Right atrium auricular region (tissue), 2 donors: ENCODE measurements around the gene SYNM. TPM values are rescaled to one million over a fixed set of nuclear protein-coding genes. Genes with fewer than 3 reads are reported as not detected.
"Not testable (repeated sequence)": the region's sequence is repeated elsewhere in the genome, so short reads cannot be mapped to it uniquely, and the experiment has no call there.

ENCODE experiments used
- DNase-seq: peaks from one replicate; pipeline ENCODE4 v3.0.0-alpha.2; 2019; ENCODE audit warnings: low spot score
- H3K27ac ChIP-seq, 2 donors: fragments of 200-600 bp; sonication (generic); 1 replicate in 1 of 2; 2 replicates in 1 of 2; pipeline ENCODE4 v1.5.1; 2016 to 2019
- H3K27me3 ChIP-seq, 2 donors: fragments of 200-600 bp; sonication (generic); one replicate each; pipeline versions ENCODE4 v1.5.1 to v1.6.0; 2017 to 2019
- H3K36me3 ChIP-seq: fragments of 200-600 bp; sonication (generic); one replicate; pipeline ENCODE4 v1.5.1; 2016
- H3K4me1 ChIP-seq, 2 donors: fragments of 200-600 bp; sonication (generic); one replicate each; pipeline versions ENCODE4 v1.5.1 to v1.6.0; 2017 to 2019
- H3K4me3 ChIP-seq, 2 donors: fragments of 200-600 bp; sonication (generic); 1 replicate in 1 of 2; 2 replicates in 1 of 2; pipeline ENCODE4 v1.5.1; 2017 to 2019; ENCODE audit warnings: mild to moderate bottlenecking in 1 of 2, moderate library complexity in 1 of 2
- H3K9me3 ChIP-seq, 2 donors: fragments of 200-600 bp; sonication (generic); one replicate each; pipeline ENCODE4 v1.5.1; 2019
- total RNA-seq, 2 donors: library from RNA; depleted of rRNA; stranded (reverse); fragments of >200 nt; gene quantifications; one replicate each; pipeline ENCODE4 v1.1.0, GENCODE V29; 2016
- TF ChIP-seq, protein P1 (sequence below), 2 donors: fragments of 200-600 bp; sonication (generic); IDR thresholded peaks; one replicate each; pipeline ENCODE4 v1.5.1; 2019; ENCODE audit warnings: antibody characterized with exemption in 2 of 2

Gene SYNM
- total RNA-seq, 2 donors from 2014 or later: 211 to 258 TPM

DNA sequence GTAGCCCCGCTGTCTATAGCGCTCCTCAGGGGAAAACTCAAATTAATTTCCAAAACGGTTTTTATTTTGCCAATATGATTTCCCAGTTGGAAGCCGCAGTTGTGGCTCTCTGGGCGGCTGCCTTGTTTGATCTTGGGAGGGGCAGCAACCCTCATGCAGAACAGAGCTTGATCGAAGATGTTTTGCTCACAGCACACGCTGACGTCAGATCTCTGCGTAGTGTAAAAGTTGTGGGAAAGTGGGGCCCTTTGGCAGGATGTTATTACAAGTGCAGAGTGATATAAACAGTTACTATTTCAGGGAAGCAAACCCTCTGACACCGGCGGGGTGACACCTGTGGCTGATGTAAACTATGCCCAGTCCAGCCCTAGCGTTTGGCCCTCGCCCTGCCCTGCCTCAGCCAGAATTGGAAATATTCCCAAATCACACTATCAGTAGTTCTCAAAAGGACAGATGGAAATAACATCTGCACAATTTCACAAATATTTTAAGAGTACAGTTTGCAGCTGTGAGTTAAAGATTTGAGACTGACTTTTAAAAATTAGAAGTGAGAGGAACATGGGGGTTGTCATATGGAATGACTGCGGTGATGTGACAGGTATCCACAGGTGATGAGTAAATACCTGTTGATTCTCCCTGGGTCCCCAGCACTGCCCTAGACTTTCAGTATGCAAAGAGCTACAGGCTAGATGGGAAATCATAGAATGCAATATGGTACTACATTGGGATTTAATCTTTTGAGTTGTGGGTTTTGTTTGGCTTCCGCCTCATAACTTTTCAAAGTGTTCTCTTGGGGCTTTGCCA, 1.7 kb downstream of the SYNM start:
- Histone ChIP-seq H3K4me1 (peaks cover 0 to 51% of the 10 kb centered on the region in 2 donors), H3K27me3 (no peaks in the 10 kb centered on the region), H3K36me3 (peaks cover 23% of the 10 kb centered on the region), H3K4me3 (peak overlapping the region; percentile 71 to 85), H3K9me3 (no peaks in the 10 kb centered on the region), H3K27ac (peak overlapping the region; percentile 92)
- no peak for DNase-seq
- TF ChIP-seq, protein P1, sequence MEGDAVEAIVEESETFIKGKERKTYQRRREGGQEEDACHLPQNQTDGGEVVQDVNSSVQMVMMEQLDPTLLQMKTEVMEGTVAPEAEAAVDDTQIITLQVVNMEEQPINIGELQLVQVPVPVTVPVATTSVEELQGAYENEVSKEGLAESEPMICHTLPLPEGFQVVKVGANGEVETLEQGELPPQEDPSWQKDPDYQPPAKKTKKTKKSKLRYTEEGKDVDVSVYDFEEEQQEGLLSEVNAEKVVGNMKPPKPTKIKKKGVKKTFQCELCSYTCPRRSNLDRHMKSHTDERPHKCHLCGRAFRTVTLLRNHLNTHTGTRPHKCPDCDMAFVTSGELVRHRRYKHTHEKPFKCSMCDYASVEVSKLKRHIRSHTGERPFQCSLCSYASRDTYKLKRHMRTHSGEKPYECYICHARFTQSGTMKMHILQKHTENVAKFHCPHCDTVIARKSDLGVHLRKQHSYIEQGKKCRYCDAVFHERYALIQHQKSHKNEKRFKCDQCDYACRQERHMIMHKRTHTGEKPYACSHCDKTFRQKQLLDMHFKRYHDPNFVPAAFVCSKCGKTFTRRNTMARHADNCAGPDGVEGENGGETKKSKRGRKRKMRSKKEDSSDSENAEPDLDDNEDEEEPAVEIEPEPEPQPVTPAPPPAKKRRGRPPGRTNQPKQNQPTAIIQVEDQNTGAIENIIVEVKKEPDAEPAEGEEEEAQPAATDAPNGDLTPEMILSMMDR (IDR thresholded peaks at IDR 0.05): no peak

DNA sequence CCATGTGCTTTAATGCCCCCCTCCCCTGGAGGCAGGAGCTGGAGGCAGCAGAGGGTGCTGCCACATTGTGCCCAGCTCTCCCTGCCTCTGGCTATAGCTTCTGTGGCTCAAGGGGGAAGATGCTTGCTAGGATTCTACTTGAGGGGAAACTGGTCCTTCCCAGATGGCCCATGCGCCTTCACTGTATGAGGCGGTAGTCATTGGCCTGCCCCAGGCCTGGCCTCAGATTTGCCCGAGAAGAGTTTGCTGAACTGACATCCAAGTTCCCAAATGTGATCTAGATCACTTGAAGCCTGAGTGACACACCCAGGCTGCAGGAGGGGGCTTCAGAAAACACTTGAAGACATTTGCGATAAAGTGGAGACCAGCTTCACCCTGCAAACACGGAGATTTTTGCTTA, 4.1 kb downstream of the SYNM start:
- Histone ChIP-seq H3K36me3 (peaks cover 40% of the 10 kb centered on the region), H3K27ac (peak overlapping the region; percentile 92), H3K27me3 (no peaks in the 10 kb centered on the region), H3K4me3 (peak overlapping the region in 1 of 2 donors; percentile 85), H3K9me3 (no peaks in the 10 kb centered on the region), H3K4me1 (peaks cover 0 to 56% of the 10 kb centered on the region in 2 donors)
- DNase-seq: no peak
- TF ChIP-seq, protein P1 (IDR thresholded peaks at IDR 0.05): no peak

DNA sequence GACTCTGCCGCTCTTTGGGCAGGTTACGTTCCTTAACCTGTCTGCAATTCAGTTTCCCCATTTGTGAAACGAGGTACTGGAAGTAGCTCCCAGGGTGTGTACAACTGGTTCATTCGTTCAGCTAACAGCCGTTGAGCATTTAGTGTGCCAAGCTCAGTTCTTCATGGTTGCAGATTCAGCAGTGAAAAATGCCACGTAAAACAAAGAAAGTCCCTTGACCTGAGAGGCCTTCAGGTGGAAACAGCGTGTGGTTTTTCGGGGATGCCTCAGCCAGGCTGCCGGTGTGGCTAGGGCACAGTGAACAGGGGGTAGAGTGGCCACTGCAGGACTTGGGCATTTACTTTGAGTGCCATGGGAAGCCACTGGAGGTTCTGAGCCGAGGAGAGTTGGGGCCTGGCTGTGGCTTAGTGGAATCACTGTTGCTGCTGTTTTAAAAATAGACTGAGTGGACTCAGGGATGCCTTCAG, 4.7 kb downstream of the SYNM start:
- no peak for DNase-seq
- TF ChIP-seq, protein P1 (IDR thresholded peaks at IDR 0.05): no peak
- Histone ChIP-seq H3K4me1 (peaks cover 0 to 61% of the 10 kb centered on the region in 2 donors), H3K4me3 (peak overlapping the region in 1 of 2 donors; percentile 85), H3K36me3 (peaks cover 46% of the 10 kb centered on the region), H3K27ac (peak overlapping the region; percentile 92), H3K27me3 (no peaks in the 10 kb centered on the region), H3K9me3 (no peaks in the 10 kb centered on the region)

DNA sequence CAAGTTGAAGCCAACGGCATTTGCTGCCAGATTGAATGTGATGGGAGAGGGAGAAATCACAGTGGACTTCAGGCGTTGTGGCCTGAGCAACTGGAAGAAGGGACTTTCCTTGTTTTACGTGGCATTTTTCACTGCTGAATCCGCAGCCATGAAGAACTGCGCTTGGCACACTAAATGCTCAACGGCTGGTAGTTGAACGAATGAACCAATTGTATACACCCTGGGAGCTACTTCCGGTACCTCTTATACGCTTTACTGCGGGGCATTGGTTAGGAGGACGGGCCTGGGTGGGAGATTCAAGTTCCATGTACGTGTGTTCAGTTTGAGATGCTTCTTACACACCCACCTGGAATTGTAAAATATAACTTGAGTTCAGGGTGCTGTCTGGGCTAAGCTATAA, 5.2 kb downstream of the SYNM start:
- Histone ChIP-seq H3K27ac (peak overlapping the region; percentile 92), H3K36me3 (peaks cover 47% of the 10 kb centered on the region), H3K27me3 (no peaks in the 10 kb centered on the region), H3K9me3 (no peaks in the 10 kb centered on the region), H3K4me3 (peak overlapping the region in 1 of 2 donors; percentile 85), H3K4me1 (peaks cover 0 to 65% of the 10 kb centered on the region in 2 donors)
- TF ChIP-seq, protein P1 (IDR thresholded peaks at IDR 0.05): no peak
- no peak for DNase-seq

DNA sequence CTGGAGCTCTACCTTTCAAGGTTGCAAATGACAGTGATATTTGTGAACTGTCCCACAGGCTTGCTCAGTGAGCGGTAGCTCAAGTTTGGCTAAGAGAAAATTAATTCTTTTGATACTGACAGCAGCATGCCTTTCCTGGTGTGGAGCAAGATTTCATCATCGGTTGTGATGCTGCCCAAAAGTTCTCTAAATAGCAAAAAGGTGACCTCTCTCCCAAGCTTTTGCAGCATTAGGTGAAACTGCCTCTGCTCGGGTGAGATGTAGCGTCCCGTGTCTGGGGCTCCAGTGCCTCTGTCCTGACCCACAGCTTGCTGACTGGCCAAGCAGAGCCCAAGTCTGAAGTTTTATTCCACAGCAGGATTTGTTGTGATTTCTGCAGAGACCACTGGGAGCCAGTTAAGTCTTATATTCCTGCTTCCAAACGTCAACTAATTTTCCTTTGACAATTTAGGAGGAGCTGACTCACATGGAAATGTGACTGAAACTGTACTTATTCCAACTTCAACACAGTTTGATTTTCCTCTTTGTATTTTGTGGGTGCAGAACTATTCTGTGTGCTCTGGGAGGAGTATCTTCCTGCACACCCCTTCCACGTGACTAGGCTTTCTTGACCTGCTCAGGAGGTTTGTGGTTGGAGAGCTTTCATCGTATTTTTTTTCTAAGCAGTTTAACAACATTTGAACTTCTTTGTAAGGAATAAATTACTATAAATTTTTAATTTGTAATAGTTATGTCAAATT, 5.9 kb downstream of the SYNM start:
- H3K9me3 ChIP-seq: no peaks in the 10 kb centered on the region
- H3K4me1 ChIP-seq: peaks cover 0 to 65% of the 10 kb centered on the region in 2 donors
- no peak for DNase-seq
- no peaks in the 10 kb centered on the region for H3K27me3 ChIP-seq
- no peak overlapping the region for H3K4me3 ChIP-seq
- TF ChIP-seq, protein P1 (IDR thresholded peaks at IDR 0.05): no peak
- H3K36me3 ChIP-seq: peaks cover 51% of the 10 kb centered on the region
- H3K27ac ChIP-seq: peak overlapping the region; percentile 92

DNA sequence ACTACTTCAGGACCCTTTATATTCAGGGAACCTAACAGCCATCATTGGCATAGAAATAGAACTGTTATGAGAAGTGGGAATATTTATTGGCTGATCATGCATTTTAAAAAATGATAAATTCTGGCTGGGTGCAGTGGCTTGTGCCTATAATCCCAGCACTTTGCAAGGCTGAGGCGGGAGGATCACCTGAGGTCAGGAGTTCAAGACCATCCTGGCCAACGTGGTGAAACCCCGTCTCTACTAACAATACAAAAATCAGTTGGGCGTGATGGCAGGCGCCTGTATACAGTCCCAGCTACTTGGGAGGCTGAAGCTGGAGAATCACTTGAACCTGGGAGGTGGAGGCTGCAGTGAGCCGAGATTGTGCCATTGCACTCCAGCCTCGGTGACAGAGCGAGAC, 6.8 kb downstream of the SYNM start:
- H3K36me3 ChIP-seq: peaks cover 59% of the 10 kb centered on the region
- not testable (repeated sequence) for H3K27me3 ChIP-seq, H3K9me3 ChIP-seq, DNase-seq, H3K4me3 ChIP-seq
- H3K27ac ChIP-seq: peak overlapping the region; percentile 32 to 92
- peaks cover 0 to 64% of the 10 kb centered on the region in 2 donors for H3K4me1 ChIP-seq
